ENCODE results near the gene NEURL1. TPM values are rescaled to one million over a fixed set of nuclear protein-coding genes. Genes with fewer than 3 reads are reported as not detected.
A peak's percentile ranks its signal among the peaks of the same experiment; 100 is the strongest.

NEURL1 gene
- total RNA-seq, 1 experiment from 2014 or later, result 0.84 TPM

DNA sequence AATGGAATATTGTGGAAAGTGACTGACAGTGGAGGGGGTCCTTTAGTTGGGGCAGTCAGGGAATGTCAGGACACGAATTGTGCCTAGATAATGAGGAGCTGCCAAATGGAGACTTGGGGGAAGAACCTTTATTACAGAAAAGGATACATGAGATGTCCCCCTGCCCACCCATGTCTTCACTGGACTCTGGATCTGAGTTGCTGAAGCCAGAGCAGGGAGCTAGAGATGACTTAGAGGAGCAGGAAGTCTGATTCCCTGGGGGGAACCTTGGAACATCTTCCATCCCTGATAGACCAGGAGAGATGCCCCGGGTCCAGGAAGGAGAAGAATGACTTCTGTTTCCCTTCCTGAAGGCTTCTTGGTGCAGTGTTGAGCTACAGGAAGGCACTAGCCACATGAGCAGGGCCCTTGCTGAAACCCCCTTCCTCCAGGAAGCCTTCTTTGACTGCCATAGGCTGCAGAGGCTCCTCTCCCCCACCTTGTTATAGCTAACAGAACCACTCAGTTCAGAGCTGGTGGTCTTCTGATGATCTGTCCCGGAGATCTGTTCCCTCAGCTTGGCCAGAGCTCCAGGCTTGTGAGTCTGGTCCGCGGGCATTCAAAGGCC, 747 bp upstream of the NEURL1 start:
- DNase-seq, result no peak
- CTCF ChIA-PET, result interaction anchor here (0.7 to 1.5 kb wide), 3 partner anchors 10 to 100 kb away, joined by 3 to 6 read pairs (median 3); no protein-coding TSS in a partner anchor
- Mint-ChIP-seq H3K4me1 (ENCODE audit: low read depth, unreplicated experiment) (peaks cover 14% of the 10 kb centered on the region), H3K27ac (ENCODE audit: unreplicated experiment) (no peak overlapping the region), H3K9me3 (ENCODE audit: unreplicated experiment) (no peaks in the 10 kb centered on the region), H3K4me3 (ENCODE audit: unreplicated experiment) (peak overlapping the region; percentile 64), H3K36me3 (ENCODE audit: insufficient read depth, unreplicated experiment) (no peaks in the 10 kb centered on the region), H3K27me3 (ENCODE audit: insufficient read depth, unreplicated experiment) (peaks cover 3% of the 10 kb centered on the region)
- peaks cover 3% of the 10 kb centered on the region for H3K27me3 ChIP-seq (replicated peaks; ENCODE audit: control insufficient read depth, insufficient read depth, low read length)
- no peaks in the 10 kb centered on the region for H3K9me3 ChIP-seq
- peaks cover 23% of the 10 kb centered on the region for H3K4me1 ChIP-seq
- H3K4me3 ChIP-seq (ENCODE audit: low read depth, low read length), result no peak overlapping the region
- H3K36me3 ChIP-seq (ENCODE audit: control insufficient read depth, insufficient read depth, low read length), result no peaks in the 10 kb centered on the region
- POLR2A ChIA-PET, result no interaction called here
- intact Hi-C loops (cut with micrococcal nuclease; ENCODE audit: unreplicated experiment), result loop anchor here (5.0 kb wide), 1 partner anchor 85 kb away; no protein-coding TSS in a partner anchor
- TF ChIP-seq, protein P1, sequence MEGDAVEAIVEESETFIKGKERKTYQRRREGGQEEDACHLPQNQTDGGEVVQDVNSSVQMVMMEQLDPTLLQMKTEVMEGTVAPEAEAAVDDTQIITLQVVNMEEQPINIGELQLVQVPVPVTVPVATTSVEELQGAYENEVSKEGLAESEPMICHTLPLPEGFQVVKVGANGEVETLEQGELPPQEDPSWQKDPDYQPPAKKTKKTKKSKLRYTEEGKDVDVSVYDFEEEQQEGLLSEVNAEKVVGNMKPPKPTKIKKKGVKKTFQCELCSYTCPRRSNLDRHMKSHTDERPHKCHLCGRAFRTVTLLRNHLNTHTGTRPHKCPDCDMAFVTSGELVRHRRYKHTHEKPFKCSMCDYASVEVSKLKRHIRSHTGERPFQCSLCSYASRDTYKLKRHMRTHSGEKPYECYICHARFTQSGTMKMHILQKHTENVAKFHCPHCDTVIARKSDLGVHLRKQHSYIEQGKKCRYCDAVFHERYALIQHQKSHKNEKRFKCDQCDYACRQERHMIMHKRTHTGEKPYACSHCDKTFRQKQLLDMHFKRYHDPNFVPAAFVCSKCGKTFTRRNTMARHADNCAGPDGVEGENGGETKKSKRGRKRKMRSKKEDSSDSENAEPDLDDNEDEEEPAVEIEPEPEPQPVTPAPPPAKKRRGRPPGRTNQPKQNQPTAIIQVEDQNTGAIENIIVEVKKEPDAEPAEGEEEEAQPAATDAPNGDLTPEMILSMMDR (IDR thresholded peaks at IDR 0.05; ENCODE audit: insufficient read depth in 1 of 2, low read depth in 1 of 2, low read length in 1 of 2, severe bottlenecking in 1 of 2, unreplicated experiment in 1 of 2), result no peak
- no TSS peak for BruUV-seq (replicated peaks)

DNA sequence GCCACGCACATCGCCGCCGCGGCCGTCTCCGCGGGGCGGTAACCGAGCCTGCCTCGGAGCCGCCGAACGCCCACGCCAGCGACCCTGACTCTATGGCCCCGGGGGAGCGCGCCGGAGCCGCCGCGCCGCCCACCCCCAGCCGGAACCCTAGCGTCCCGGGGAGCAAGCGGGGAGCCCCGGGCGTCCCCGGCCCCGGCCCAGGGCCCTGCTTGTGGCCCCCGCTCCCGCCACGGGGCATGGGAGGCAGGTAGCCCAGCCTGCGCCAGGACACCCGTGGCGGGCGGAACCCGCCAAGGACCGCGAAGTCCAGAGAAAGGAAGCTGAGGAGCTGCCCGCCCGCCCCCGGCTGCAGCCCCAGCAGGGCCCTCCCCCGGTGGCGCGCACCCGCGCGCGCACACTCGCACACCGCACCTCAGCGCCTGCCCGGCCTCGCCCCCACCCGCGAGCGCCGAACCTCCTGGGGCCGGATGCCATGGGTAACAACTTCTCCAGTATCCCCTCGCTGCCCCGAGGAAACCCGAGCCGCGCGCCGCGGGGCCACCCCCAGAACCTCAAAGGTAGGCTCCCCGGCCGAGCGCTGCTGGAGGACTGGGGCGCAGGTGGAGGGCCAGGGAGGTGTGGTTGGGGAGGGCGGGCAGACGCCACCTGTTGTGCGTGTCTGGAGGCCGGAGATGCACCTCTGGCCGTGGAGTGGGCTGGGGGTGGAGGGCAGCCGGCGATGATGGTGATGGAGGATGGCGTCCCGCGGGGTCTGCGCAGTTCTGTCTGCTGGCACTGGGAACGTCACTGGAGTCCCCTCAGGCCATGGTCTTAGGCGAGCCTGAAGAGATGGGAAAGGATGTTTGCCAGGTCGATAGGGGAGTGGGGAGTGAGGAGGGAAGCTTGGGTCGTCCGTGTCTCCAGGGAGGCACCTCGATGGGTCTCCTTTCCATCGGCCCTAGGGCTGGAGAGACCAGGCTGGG, 692 bp downstream of the NEURL1 start:
- Mint-ChIP-seq H3K9me3 (ENCODE audit: unreplicated experiment) (no peaks in the 10 kb centered on the region), H3K36me3 (ENCODE audit: insufficient read depth, unreplicated experiment) (no peaks in the 10 kb centered on the region), H3K27ac (ENCODE audit: unreplicated experiment) (no peak overlapping the region), H3K4me3 (ENCODE audit: unreplicated experiment) (peak overlapping the region; percentile 68), H3K27me3 (ENCODE audit: insufficient read depth, unreplicated experiment) (peaks cover 3% of the 10 kb centered on the region), H3K4me1 (ENCODE audit: low read depth, unreplicated experiment) (peaks cover 14% of the 10 kb centered on the region)
- CTCF ChIA-PET, result interaction anchor here (1.3 to 1.5 kb wide), 2 partner anchors 15 to 99 kb away, joined by 3 to 6 read pairs; no protein-coding TSS in a partner anchor
- Histone ChIP-seq H3K9me3 (no peaks in the 10 kb centered on the region), H3K27me3 (replicated peaks; ENCODE audit: control insufficient read depth, insufficient read depth, low read length) (peaks cover 3% of the 10 kb centered on the region), H3K36me3 (ENCODE audit: control insufficient read depth, insufficient read depth, low read length) (no peaks in the 10 kb centered on the region), H3K4me1 (peaks cover 23% of the 10 kb centered on the region), H3K4me3 (ENCODE audit: low read depth, low read length) (peak overlapping the region; percentile 47)
- BruUV-seq (replicated peaks), result no TSS peak
- TF ChIP-seq, protein P1 (IDR thresholded peaks at IDR 0.05; ENCODE audit: insufficient read depth in 1 of 2, low read depth in 1 of 2, low read length in 1 of 2, severe bottlenecking in 1 of 2, unreplicated experiment in 1 of 2), result no peak
- DNase-seq, result peak in 1 of 2 experiments; percentile 32
- POLR2A ChIA-PET, result interaction anchor here (0.5 kb wide), 1 partner anchor 48 kb away, joined by 3 read pairs; no protein-coding TSS in a partner anchor
- intact Hi-C loops (cut with micrococcal nuclease; ENCODE audit: unreplicated experiment), result loop anchor here (5.0 kb wide), 1 partner anchor 83 kb away; no protein-coding TSS in a partner anchor

DNA sequence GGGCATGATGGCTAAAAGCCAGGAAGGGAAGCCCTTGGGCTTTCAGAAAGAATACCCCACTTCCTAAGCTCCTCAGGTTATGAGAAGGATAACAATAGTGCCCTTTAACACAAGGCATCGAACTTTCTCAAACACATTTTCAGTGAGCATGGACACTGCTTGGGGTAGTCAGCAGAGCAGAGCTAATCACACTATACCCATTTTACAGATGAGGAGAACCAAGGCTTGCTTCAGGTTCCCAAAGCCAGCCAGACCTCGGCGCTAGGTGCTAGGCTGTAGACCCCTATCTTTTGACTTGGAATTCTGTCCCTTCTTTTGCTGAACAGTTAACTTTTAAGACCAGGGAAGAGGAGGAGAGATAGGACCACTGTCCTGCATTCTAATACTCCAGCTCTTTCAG, 1.8 kb downstream of the NEURL1 start:
- BruUV-seq (replicated peaks), result no TSS peak
- Histone ChIP-seq H3K36me3 (ENCODE audit: control insufficient read depth, insufficient read depth, low read length) (no peaks in the 10 kb centered on the region), H3K9me3 (no peaks in the 10 kb centered on the region), H3K4me1 (peaks cover 23% of the 10 kb centered on the region), H3K4me3 (ENCODE audit: low read depth, low read length) (no peak overlapping the region), H3K27me3 (replicated peaks; ENCODE audit: control insufficient read depth, insufficient read depth, low read length) (peaks cover 3% of the 10 kb centered on the region)
- ChIA-PET CTCF (no interaction called here), POLR2A (no interaction called here)
- Mint-ChIP-seq H3K27me3 (ENCODE audit: insufficient read depth, unreplicated experiment) (peaks cover 6% of the 10 kb centered on the region), H3K27ac (ENCODE audit: unreplicated experiment) (no peak overlapping the region), H3K36me3 (ENCODE audit: insufficient read depth, unreplicated experiment) (no peaks in the 10 kb centered on the region), H3K9me3 (ENCODE audit: unreplicated experiment) (no peaks in the 10 kb centered on the region), H3K4me3 (ENCODE audit: unreplicated experiment) (peak overlapping the region; percentile 68), H3K4me1 (ENCODE audit: low read depth, unreplicated experiment) (peaks cover 14% of the 10 kb centered on the region)
- TF ChIP-seq, protein P1 (IDR thresholded peaks at IDR 0.05; ENCODE audit: insufficient read depth in 1 of 2, low read depth in 1 of 2, low read length in 1 of 2, severe bottlenecking in 1 of 2, unreplicated experiment in 1 of 2), result no peak
- intact Hi-C loops (cut with micrococcal nuclease; ENCODE audit: unreplicated experiment), result no loop called here
- no peak for DNase-seq

Measured in Caco-2 (cell line).